Epithelial cell of esophagus (primary cell): ENCODE measurements around the gene HOXB13.

Source experiments
- DNase-seq: peaks from one replicate; pipeline ENCODE4 v3.0.0; 2010; ENCODE audit warnings: low read depth
- H3K4me3 ChIP-seq: 2 replicates; pipeline ENCODE4 v1.5.1; 2011; ENCODE audit warnings: mild to moderate bottlenecking, low read length, control low read depth
- TF ChIP-seq, protein P1 (sequence below): IDR thresholded peaks from 2 replicates; pipeline ENCODE4 v1.5.1; 2011; ENCODE audit warnings: low read depth, mild to moderate bottlenecking, low read length, control low read depth, inconsistent platforms; ENCODE audit not compliant: insufficient read depth; ENCODE audit errors: missing control alignments

Gene HOXB13

DNA sequence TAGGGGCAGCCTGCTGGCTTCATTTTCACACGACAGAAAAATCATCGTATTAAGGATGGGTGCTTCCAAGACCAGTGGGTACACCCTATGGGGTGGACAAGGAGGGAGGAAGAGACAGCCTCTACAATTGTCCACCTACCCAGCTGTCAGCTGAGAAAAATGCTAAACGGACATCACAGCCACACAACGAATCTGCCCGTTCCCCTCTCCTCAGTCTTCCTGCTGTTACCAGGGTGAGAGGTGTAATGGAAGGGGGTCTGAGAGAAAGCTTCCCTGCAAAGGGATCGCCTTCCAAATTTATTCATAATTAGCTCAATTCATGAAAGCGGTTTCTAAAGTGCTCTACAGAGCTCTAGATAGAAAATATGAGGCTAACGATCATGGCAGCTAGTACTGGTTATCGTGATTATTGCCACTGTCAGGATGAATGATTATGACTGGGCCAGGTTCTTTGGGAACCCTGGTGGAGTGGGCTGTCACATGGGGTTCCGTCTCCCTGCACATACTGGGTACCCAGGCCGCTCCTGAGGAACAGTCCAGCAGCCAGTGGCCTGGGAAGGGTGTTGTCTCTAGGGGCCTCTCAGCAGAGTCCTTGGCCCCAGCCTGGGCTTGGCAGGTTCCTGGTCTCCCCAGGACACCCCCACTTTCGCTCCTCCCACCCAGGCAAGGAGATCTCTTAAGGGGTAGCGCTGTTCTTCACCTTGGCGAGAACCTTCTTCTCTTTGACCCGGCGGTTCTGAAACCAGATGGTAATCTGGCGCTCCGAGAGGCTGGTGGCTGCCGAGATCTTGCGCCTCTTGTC is 2.2 kb downstream of the HOXB13 start:
- TF ChIP-seq, protein P1, sequence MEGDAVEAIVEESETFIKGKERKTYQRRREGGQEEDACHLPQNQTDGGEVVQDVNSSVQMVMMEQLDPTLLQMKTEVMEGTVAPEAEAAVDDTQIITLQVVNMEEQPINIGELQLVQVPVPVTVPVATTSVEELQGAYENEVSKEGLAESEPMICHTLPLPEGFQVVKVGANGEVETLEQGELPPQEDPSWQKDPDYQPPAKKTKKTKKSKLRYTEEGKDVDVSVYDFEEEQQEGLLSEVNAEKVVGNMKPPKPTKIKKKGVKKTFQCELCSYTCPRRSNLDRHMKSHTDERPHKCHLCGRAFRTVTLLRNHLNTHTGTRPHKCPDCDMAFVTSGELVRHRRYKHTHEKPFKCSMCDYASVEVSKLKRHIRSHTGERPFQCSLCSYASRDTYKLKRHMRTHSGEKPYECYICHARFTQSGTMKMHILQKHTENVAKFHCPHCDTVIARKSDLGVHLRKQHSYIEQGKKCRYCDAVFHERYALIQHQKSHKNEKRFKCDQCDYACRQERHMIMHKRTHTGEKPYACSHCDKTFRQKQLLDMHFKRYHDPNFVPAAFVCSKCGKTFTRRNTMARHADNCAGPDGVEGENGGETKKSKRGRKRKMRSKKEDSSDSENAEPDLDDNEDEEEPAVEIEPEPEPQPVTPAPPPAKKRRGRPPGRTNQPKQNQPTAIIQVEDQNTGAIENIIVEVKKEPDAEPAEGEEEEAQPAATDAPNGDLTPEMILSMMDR, result no peak
- no peak overlapping the region for H3K4me3 ChIP-seq
- no peak for DNase-seq

DNA sequence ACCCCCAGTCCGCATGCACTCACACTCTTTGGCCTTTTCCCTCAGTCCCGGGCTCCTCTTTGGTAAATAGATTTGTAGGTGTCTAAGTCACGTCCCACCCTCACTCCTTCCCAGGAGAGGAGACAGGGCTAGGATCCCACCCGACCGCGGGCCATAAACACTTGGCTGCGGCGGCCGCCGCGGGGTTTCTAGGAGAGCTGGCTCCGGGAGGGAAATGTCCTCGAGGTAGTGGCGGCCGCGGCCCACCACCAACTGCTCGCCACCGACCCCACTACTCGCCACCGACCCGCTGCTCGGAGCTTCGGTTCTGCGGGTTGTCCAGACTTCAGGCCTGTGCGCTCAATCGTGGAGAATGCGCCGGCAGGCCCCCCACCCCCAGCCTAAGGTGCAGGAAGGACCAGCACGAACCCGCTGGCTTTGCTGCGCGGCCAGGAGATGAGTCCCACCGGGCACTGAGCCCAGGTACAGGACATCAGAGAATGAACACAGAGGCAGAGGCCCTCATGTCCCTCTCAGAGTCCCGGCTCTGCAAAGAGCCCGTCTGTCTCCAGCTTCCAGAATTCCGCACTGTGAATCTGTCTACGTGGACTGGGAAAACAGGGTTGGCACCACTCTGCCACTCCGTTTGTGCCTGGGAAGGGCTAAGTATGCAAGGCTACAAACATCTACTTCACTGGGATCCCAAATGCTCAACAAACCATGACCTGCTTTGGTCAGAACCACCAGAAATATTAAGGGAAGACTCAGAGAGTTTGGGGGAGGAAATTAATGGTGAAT is 3.1 kb downstream of the HOXB13 start:
- H3K4me3 ChIP-seq, result no peak overlapping the region
- no peak for DNase-seq
- TF ChIP-seq, protein P1, result no peak

DNA sequence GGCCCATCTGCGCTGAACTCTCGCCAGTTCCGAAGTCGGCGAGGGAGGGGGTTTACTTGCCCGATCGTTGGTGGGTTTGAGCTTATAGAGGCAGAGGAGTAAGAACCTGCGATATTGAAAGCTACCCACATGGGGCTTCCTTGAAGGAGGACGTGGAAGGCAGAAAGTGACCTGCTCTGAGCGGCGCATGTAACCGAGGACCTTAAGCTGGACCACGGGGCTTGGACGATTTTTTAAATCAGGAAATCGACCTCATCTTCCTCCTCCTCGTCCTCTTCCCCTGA is 3.6 kb downstream of the HOXB13 start:
- no peak overlapping the region for H3K4me3 ChIP-seq
- TF ChIP-seq, protein P1, result no peak
- DNase-seq, result no peak

DNA sequence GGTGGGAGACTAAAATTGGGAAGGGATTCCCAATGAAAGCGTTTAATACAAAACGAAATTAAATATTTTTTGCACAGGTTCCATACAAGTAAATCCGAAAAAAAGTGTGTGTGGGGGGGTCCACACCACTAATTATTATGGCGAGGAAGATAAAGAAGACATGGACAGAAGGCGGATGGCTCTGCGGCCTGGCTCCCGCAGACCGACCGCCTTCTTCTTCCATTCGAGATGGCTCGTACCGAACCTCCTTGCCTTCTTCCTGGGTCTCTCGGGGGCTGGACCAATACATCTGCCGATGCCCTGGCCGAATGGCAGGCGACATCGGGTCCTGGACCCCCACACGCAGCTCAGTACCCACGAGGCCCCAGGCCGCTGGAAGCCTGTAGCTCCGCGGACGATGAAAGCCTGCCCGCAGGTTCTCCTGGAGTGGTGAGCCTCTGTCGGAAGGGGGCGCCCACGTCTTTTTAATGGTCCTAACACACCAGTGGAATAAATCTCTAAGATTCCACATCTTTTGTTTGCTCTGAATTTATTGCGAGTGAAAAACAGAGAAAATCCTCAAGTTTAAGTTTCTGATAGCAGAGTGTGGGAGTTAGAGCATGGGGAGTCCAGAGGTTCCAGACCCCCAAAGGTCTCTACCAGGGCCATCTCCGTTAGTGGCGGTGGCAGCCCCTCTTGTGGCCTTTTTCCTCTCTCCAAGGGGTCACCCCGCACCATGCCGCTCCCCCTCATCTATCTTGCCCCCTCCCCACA is 4.1 kb downstream of the HOXB13 start:
- peak; percentile 71 for DNase-seq
- TF ChIP-seq, protein P1, result peak; percentile 70

DNA sequence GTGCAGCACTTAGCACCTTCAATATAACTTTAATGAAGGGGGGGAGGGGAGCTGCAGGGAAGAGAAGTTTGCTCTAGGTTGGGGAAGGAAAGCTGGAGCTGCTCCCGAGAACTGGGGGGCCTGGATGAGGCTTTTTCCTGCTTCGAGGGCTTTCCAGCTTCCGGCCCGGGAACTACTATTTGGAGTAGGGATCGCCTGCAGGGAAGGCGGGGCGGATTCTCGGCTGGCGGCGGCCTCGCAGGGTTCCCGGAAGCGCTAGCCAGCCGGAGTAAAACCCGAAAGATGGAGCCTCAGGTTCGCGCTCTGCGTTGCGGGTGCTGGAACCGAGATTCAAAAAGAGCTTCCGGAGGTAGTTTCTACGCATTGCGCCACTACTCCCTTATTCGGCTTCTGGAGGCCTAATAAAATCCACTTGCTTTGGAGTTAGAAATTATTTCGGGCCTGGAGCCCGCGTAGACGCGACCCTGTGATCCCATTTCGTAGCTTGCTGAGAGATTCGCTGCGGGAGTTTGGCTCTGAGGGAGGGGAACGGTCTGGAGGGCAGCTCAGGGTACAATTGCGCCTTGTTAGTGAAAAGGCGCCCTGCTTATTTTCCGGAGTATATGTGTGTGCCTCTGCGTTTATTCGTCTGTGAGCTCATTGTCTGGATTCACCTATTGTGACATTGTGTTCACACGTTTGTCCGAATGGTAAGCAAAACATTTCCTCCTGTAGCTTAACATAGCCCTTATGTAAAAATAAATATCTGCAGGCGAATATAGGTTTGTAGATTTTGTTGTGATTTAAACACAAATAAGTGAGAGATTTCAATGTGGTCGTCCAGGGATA is 4.9 kb downstream of the HOXB13 start:
- no peak overlapping the region for H3K4me3 ChIP-seq
- no peak for DNase-seq
- TF ChIP-seq, protein P1, result no peak

More for the DNA sequence above, 4.1 kb downstream of the HOXB13 start:
- H3K4me3 ChIP-seq, result no peak overlapping the region

DNA sequence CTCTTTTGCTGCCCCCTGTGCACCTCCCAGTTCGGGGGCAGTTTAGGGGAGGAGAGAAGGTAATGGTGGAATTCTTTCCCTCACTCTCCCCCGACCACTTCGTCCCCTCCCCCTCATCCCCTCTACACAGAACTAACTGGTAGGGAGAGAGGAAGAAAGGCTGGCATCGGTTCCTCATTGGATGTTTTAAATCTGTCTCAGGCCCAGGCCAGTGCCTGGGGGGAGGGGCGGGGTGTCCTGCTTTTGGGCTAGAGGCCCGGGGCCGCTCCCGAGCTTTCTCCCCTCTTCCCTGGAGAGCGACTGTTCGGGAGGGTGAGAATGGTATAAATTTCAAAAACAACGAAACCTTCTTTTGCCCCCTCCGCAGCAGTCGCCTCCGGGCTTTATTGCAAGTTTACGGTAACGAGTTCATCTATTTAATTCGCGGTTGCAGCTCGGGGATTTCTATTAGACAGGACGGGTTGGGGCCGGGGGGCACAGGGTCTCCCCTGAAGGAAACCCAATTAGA is 5.6 kb downstream of the HOXB13 start, which contains the start of gene PRAC2:
Gene PRAC2 (plus strand): TSS at position 271 of the 508 bp plus-strand sequence. CDS start 1,226 bp downstream, outside the sequence.
- DNase-seq, result no peak
- no peak within 1 kb of the TSS for H3K4me3 ChIP-seq
- TF ChIP-seq, protein P1, result no peak
